H9 (cell line): ENCODE measurements around the gene NEAT1. TPM values are rescaled to one million over a fixed set of nuclear protein-coding genes. Genes with fewer than 3 reads are reported as not detected.

ENCODE experiments used
- DNase-seq: peaks from one replicate; pipeline ENCODE4 v3.0.0-alpha.2; 2017
- H2AFZ ChIP-seq: one replicate; pipeline ENCODE4 v1.6.1; 2013; ENCODE audit warnings: mild to moderate bottlenecking, low read length, control low read depth, moderate library complexity
- H2AK5ac ChIP-seq: 2 replicates; pipeline ENCODE4 v1.6.1; 2013; ENCODE audit warnings: low read length, control low read depth, mixed read lengths; ENCODE audit not compliant: insufficient read length
- H2BK120ac ChIP-seq: one replicate; pipeline ENCODE4 v1.6.1; 2013; ENCODE audit warnings: low read depth, mild to moderate bottlenecking, low read length, control low read depth, inconsistent platforms; ENCODE audit not compliant: poor library complexity, severe bottlenecking
- H2BK12ac ChIP-seq: 2 replicates; pipeline ENCODE4 v1.6.1; 2013; ENCODE audit warnings: low read length, control low read depth, mixed read lengths, low read depth; ENCODE audit not compliant: insufficient read length
- H2BK15ac ChIP-seq: 2 replicates; pipeline ENCODE4 v1.6.1; 2013; ENCODE audit warnings: low read depth, low read length, control low read depth
- H2BK20ac ChIP-seq: one replicate; pipeline ENCODE4 v1.6.1; 2013; ENCODE audit warnings: low read depth, mild to moderate bottlenecking, low read length, control low read depth, inconsistent platforms; ENCODE audit not compliant: poor library complexity, severe bottlenecking
- H2BK5ac ChIP-seq: 2 replicates; pipeline ENCODE4 v1.6.1; 2013; ENCODE audit warnings: low read length, control low read depth, mixed read lengths; ENCODE audit not compliant: insufficient read length
- H3K14ac ChIP-seq: 2 replicates; pipeline ENCODE4 v1.6.1; 2013; ENCODE audit warnings: low read length, control low read depth; ENCODE audit not compliant: insufficient read depth
- H3K18ac ChIP-seq: 2 replicates; pipeline ENCODE4 v1.6.1; 2013; ENCODE audit warnings: low read depth, mild to moderate bottlenecking, mixed read lengths, low read length, control low read depth; ENCODE audit not compliant: insufficient read length
- H3K23ac ChIP-seq: 2 replicates; pipeline ENCODE4 v1.6.1; 2013; ENCODE audit warnings: low read length, control low read depth, mixed read lengths, low read depth; ENCODE audit not compliant: insufficient read length
- H3K23me2 ChIP-seq: 2 replicates; pipeline ENCODE4 v1.6.1; 2013; ENCODE audit warnings: low read depth, mild to moderate bottlenecking, mixed read lengths, low read length, control low read depth; ENCODE audit not compliant: insufficient read length, poor library complexity, severe bottlenecking
- H3K27ac ChIP-seq: 2 replicates; pipeline ENCODE4 v1.5.1; 2013; ENCODE audit warnings: low read length, control low read depth, mixed read lengths, low read depth; ENCODE audit not compliant: insufficient read length
- H3K27me3 ChIP-seq: 2 replicates; pipeline ENCODE4 v1.6.1; 2013; ENCODE audit warnings: low read length, control low read depth, inconsistent platforms; ENCODE audit not compliant: insufficient read depth
- H3K4ac ChIP-seq: 2 replicates; pipeline ENCODE4 v1.6.1; 2013; ENCODE audit warnings: low read depth, mild to moderate bottlenecking, control low read depth, inconsistent platforms, low read length, moderate library complexity
- H3K4me1 ChIP-seq: 2 replicates; pipeline ENCODE4 v1.6.1; 2013; ENCODE audit warnings: low read length, control low read depth, inconsistent platforms; ENCODE audit not compliant: insufficient read depth
- H3K4me2 ChIP-seq: 2 replicates; pipeline ENCODE4 v1.6.1; 2013; ENCODE audit warnings: low read length, control low read depth, mixed read lengths; ENCODE audit not compliant: insufficient read length, insufficient read depth
- H3K56ac ChIP-seq: 2 replicates; pipeline ENCODE4 v1.6.1; 2013; ENCODE audit warnings: low read depth, mild to moderate bottlenecking, mixed read lengths, low read length, control low read depth; ENCODE audit not compliant: insufficient read length
- H3K79me1 ChIP-seq: 2 replicates; pipeline ENCODE4 v1.6.1; 2013; ENCODE audit warnings: low read depth, mild to moderate bottlenecking, moderate library complexity, low read length, control low read depth, inconsistent platforms; ENCODE audit not compliant: insufficient read depth, poor library complexity, severe bottlenecking
- H3K79me2 ChIP-seq: 2 replicates; pipeline ENCODE4 v1.6.1; 2013; ENCODE audit warnings: low read length, control low read depth, inconsistent platforms; ENCODE audit not compliant: insufficient read depth
- H3K9ac ChIP-seq: 2 replicates; pipeline ENCODE4 v1.6.1; 2013; ENCODE audit warnings: low read length, control low read depth, mixed read lengths; ENCODE audit not compliant: insufficient read length; ENCODE audit errors: extremely low read depth
- H3K9me3 ChIP-seq: one replicate; pipeline ENCODE4 v1.6.1; 2013; ENCODE audit warnings: low read depth, low read length, inconsistent platforms; ENCODE audit not compliant: control insufficient read depth
- H3T11ph ChIP-seq: one replicate; pipeline ENCODE4 v1.6.1; 2013; ENCODE audit warnings: mild to moderate bottlenecking, low read length, control low read depth, inconsistent platforms
- H4K20me1 ChIP-seq: one replicate; pipeline ENCODE4 v1.6.1; 2013; ENCODE audit not compliant: control insufficient read depth, insufficient read length, insufficient read depth
- H4K5ac ChIP-seq: 2 replicates; pipeline ENCODE4 v1.6.1; 2013; ENCODE audit warnings: low read depth, mild to moderate bottlenecking, mixed read lengths, low read length, control low read depth; ENCODE audit not compliant: insufficient read length
- H4K8ac ChIP-seq: replicated peaks from 2 replicates; pipeline ENCODE4 v1.6.1; 2013; ENCODE audit warnings: low read length, control low read depth, mixed read lengths, low read depth; ENCODE audit not compliant: insufficient read length
- H4K91ac ChIP-seq: 2 replicates; pipeline ENCODE4 v1.6.1; 2013; ENCODE audit warnings: low read depth, mild to moderate bottlenecking, moderate library complexity, mixed read lengths, low read length, control low read depth; ENCODE audit not compliant: insufficient read length
- H3K27ac Mint-ChIP-seq, 3 experiments: 2 replicates in 2 of 3; 3 replicates in 1 of 3; pipeline ENCODE4 v1.8.0; 2020 to 2021; ENCODE audit warnings: mixed read lengths in 3 of 3, mild to moderate bottlenecking in 1 of 3, moderate library complexity in 1 of 3
- H3K27me3 Mint-ChIP-seq: 2 replicates; pipeline ENCODE4 v1.8.0; 2021; ENCODE audit warnings: low read depth, mild to moderate bottlenecking, moderate library complexity, mixed read lengths
- H3K36me3 Mint-ChIP-seq, 3 experiments: 2 replicates in 2 of 3; 3 replicates in 1 of 3; pipeline ENCODE4 v1.8.0; 2020 to 2021; ENCODE audit warnings: low read depth in 3 of 3, mixed read lengths in 3 of 3; ENCODE audit not compliant: insufficient read depth in 1 of 3
- H3K4me1 Mint-ChIP-seq, 2 experiments: 2 replicates each; pipeline ENCODE4 v1.8.0; 2020; ENCODE audit warnings: mixed read lengths in 2 of 2
- H3K4me3 Mint-ChIP-seq, 2 experiments: 2 replicates in 1 of 2; 3 replicates in 1 of 2; pipeline ENCODE4 v1.8.0; 2020 to 2021; ENCODE audit warnings: mild to moderate bottlenecking in 2 of 2, mixed read lengths in 2 of 2, moderate library complexity in 1 of 2
- H3K9me3 Mint-ChIP-seq, 2 experiments: 2 replicates in 1 of 2; 3 replicates in 1 of 2; pipeline ENCODE4 v1.8.0; 2020; ENCODE audit warnings: mild to moderate bottlenecking in 2 of 2, mixed read lengths in 2 of 2, moderate library complexity in 1 of 2
- CTCF ChIP-seq: fragments of 200-600 bp; sonication (generic); conservative IDR thresholded peaks from 3 replicates; pipeline ENCODE4 v1.8.0; 2021; ENCODE audit warnings: antibody characterized with exemption, mild to moderate bottlenecking
- WGBS: extraction: QIAGEN DNeasy Blood & Tissue Kit; methylation state at CpG from one replicate; pipeline ENCODE4 v1.1.7; 2013; ENCODE audit warnings: missing lambda C conversion rate, low lambda C conversion rate, mixed read lengths; ENCODE audit not compliant: insufficient read length; ENCODE audit errors: extremely low coverage; 5-methylcytosine and 5-hydroxymethylcytosine counted together
- total RNA-seq: library from RNA; stranded (reverse); gene quantifications from 2 replicates; pipeline ENCODE4 v1.2.1, GENCODE V29; 2021

Gene NEAT1
- total RNA-seq, 1 experiment from 2014 or later, result 12.7 TPM

DNA sequence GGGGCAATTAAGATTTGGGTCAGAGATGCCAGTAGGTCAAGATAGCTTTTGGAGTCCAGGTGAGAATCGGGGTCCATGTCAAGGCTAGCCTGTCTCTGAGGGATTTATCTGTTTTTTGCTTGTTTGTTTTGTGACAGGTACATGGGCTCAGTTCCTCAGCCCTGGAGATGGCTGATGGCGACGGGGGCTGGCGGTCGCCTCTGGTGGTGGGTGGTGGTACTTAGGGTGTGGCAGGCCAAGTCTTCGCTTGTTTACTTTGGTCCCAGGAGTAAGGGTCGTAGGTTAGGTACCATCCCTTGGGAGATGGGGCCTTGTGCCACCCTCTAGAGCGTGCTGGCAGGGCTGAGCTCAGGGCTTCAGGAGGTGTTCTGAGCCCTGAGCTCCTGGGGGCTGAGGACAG is 44.8 kb upstream of the NEAT1 start:
- Mint-ChIP-seq H3K27ac (peak overlapping the region in 1 of 3 experiments; percentile 4; a peak in 1 of 7 replicates), H3K4me3 (peak overlapping the region in 1 of 2 experiments; percentile 44; a peak in 1 of 5 replicates), H3K9me3 (no peaks in the 10 kb centered on the region), H3K36me3 (no peaks in the 10 kb centered on the region), H3K27me3 (peaks cover 9% of the 10 kb centered on the region; the same call in 1 of the 2 replicates), H3K4me1 (peaks cover 9 to 17% of the 10 kb centered on the region in 2 experiments)
- no CpG with 5 or more reads among the region's 8 CpGs for WGBS
- Histone ChIP-seq H3K79me2 (no peaks in the 10 kb centered on the region), H3K23ac (no peak overlapping the region), H4K20me1 (no peaks in the 10 kb centered on the region), H3K18ac (no peak overlapping the region), H2BK20ac (no peak overlapping the region), H3K56ac (no peak overlapping the region), H3K4me1 (0 out of 2 replicates have a peak, but pooled peaks cover 2% of the 10 kb centered on the region), H2BK15ac (no peak overlapping the region), H2AK5ac (no peak overlapping the region), H4K5ac (no peak overlapping the region), H3K27me3 (no peaks in the 10 kb centered on the region), H3K4ac (no peak overlapping the region), H2BK12ac (no peak overlapping the region), H3K27ac (no peak overlapping the region), H3K14ac (no peak overlapping the region), H2BK5ac (no peak overlapping the region), H4K91ac (no peak overlapping the region), H3K79me1 (no peaks in the 10 kb centered on the region), H3T11ph (no peak overlapping the region), H4K8ac (no peak overlapping the region), H3K9me3 (no peaks in the 10 kb centered on the region), H3K9ac (no peak overlapping the region), H3K23me2 (no peaks in the 10 kb centered on the region), H2BK120ac (no peak overlapping the region), H2AFZ (no peak overlapping the region), H3K4me2 (no peak overlapping the region)
- no peak for DNase-seq
- TF ChIP-seq CTCF, result peak; percentile 45
